ENCODE results near the gene GLP2R. TPM values are rescaled to one million over a fixed set of nuclear protein-coding genes. Genes with fewer than 3 reads are reported as not detected.

GLP2R gene
- total RNA-seq, 4 donors from 2014 or later = 0.54 to 3.3 (median 1.2) TPM

GRCh38 chr17:9792181-9792840 lies 33.4 kb upstream of the GLP2R start:
- 87 to 93% methylated on average over 15 of the region's 15 CpGs for WGBS, 2 donors
- no peak for DNase-seq
- no peak overlapping the region for H3K27ac ChIP-seq
- H3K36me3 ChIP-seq = no peaks in the 10 kb centered on the region
- H3K4me1 ChIP-seq = no peaks in the 10 kb centered on the region
- TF ChIP-seq, protein P1, sequence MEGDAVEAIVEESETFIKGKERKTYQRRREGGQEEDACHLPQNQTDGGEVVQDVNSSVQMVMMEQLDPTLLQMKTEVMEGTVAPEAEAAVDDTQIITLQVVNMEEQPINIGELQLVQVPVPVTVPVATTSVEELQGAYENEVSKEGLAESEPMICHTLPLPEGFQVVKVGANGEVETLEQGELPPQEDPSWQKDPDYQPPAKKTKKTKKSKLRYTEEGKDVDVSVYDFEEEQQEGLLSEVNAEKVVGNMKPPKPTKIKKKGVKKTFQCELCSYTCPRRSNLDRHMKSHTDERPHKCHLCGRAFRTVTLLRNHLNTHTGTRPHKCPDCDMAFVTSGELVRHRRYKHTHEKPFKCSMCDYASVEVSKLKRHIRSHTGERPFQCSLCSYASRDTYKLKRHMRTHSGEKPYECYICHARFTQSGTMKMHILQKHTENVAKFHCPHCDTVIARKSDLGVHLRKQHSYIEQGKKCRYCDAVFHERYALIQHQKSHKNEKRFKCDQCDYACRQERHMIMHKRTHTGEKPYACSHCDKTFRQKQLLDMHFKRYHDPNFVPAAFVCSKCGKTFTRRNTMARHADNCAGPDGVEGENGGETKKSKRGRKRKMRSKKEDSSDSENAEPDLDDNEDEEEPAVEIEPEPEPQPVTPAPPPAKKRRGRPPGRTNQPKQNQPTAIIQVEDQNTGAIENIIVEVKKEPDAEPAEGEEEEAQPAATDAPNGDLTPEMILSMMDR (IDR thresholded peaks at IDR 0.05) = no peak
- TF ChIP-seq POLR2A (IDR thresholded peaks at IDR 0.05) = no peak
- intact Hi-C loops (cut with DNase I) = no loop called here
- no peaks in the 10 kb centered on the region for H3K27me3 ChIP-seq
- no peak overlapping the region for H3K4me3 ChIP-seq (replicated peaks in 1 of 3)
- no peaks in the 10 kb centered on the region for H3K9me3 ChIP-seq

DNA sequence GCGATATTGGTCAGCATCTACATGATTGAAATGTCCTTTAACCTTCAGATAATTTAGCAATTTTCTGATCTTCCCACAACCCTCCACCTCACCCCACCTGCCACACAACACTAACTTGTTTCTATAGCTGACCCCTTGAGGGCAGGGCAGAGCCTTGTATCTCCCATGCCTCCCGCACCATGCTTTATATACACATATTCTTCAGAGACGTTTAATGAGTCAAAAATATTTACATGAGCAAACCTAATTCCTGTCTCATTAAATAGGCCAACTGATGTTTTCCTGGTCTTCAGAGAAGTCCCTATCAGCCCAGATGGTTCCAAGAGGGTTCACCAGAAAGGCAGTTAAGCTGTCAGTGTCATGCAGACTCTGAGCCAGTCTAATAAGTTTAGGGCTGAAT lies 27.7 kb upstream of the GLP2R start:
- H3K4me1 ChIP-seq = no peaks in the 10 kb centered on the region
- no peaks in the 10 kb centered on the region for H3K9me3 ChIP-seq
- no peak for DNase-seq
- H3K27me3 ChIP-seq = no peaks in the 10 kb centered on the region
- no peak overlapping the region for H3K27ac ChIP-seq
- 82 to 84% methylated on average over 3 of the region's 3 CpGs for WGBS, 2 donors
- H3K4me3 ChIP-seq (replicated peaks in 1 of 3) = no peak overlapping the region
- intact Hi-C loops (cut with DNase I) = no loop called here
- no peaks in the 10 kb centered on the region for H3K36me3 ChIP-seq
- TF ChIP-seq, protein P1 (IDR thresholded peaks at IDR 0.05) = no peak
- TF ChIP-seq POLR2A (IDR thresholded peaks at IDR 0.05) = no peak

DNA sequence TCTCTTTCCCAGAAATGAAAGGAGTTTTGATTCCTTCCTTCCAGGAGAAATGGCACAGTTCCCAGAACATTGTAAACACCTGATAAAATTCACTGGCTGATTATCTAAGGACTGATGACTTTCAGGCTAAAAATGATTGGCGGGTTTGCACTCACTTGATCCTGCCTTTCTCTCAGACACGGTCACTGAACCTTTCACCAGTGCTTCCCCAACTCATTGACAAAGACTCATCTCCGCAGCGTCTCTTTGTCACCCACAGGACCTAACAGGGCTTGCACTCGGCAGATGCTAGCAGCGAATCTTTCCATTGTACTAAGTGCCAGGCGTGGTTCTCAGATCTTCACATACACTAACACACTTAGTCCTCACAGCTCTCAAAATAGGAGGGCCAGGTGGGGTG lies 27.0 kb upstream of the GLP2R start:
- H3K36me3 ChIP-seq = no peaks in the 10 kb centered on the region
- H3K27ac ChIP-seq = no peak overlapping the region
- DNase-seq = no peak
- no peak overlapping the region for H3K4me3 ChIP-seq (replicated peaks in 1 of 3)
- H3K27me3 ChIP-seq = no peaks in the 10 kb centered on the region
- no peaks in the 10 kb centered on the region for H3K9me3 ChIP-seq
- H3K4me1 ChIP-seq = no peaks in the 10 kb centered on the region
- intact Hi-C loops (cut with DNase I) = no loop called here
- 89 to 90% methylated on average over 7 of the region's 7 CpGs for WGBS, 2 donors
- TF ChIP-seq POLR2A (IDR thresholded peaks at IDR 0.05) = no peak

GRCh38 chr17:9801505-9801904 lies 24.2 kb upstream of the GLP2R start:
- H3K27me3 ChIP-seq = no peaks in the 10 kb centered on the region
- no peaks in the 10 kb centered on the region for H3K36me3 ChIP-seq
- H3K4me1 ChIP-seq = no peaks in the 10 kb centered on the region
- no peak for DNase-seq
- no peak overlapping the region for H3K27ac ChIP-seq
- H3K4me3 ChIP-seq (replicated peaks in 1 of 3) = no peak overlapping the region
- no peaks in the 10 kb centered on the region for H3K9me3 ChIP-seq
- WGBS, 2 donors = 50 to 52% methylated on average over 2 of the region's 2 CpGs
- intact Hi-C loops (cut with DNase I) = no loop called here
- TF ChIP-seq POLR2A (IDR thresholded peaks at IDR 0.05) = no peak
- TF ChIP-seq, protein P1 (IDR thresholded peaks at IDR 0.05) = no peak

DNA sequence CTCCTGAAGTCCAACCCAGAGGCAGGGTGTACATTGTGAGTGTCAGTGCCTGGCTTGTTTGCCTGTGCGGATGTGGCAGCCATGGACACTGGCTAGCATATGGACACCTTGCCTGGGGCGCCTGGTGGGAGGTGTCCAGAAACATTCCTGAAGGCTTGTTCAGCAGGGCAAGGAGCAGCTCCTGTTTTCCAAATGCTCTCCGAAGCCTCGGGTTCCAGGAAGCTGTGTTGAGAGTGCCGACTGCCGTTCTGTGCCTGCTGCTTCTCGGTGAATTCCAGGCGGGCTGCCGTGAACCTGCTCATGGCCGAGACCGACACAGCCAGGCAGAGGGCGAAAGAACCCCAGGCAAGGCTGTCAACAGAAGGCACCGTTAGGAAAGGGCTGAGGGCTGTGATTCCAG lies 23.4 kb upstream of the GLP2R start:
- Histone ChIP-seq H3K27me3 (no peaks in the 10 kb centered on the region), H3K4me3 (replicated peaks in 1 of 3) (no peak overlapping the region), H3K9me3 (no peaks in the 10 kb centered on the region), H3K36me3 (no peaks in the 10 kb centered on the region), H3K27ac (no peak overlapping the region), H3K4me1 (no peaks in the 10 kb centered on the region)
- intact Hi-C loops (cut with DNase I) = no loop called here
- 65 to 86% methylated on average over 5 to 12 of the region's 13 CpGs for WGBS, 2 donors
- TF ChIP-seq, protein P1 (IDR thresholded peaks at IDR 0.05) = no peak
- no peak for TF ChIP-seq POLR2A (IDR thresholded peaks at IDR 0.05)
- no peak for DNase-seq
